DMS114 treated with DMSO at 0.1 percent for 48 hours (cell line): Measurements from ENCODE around the gene SUN2.
A peak's percentile ranks its signal among the peaks of the same experiment; 100 is the strongest.

Source experiments
- DNase-seq: peaks from one replicate; lab custom pipeline; 2025; ENCODE audit not compliant: unreplicated experiment; lab: John Stamatoyannopoulos, UW

SUN2 gene

GRCh38 chr22:38735465-38736256 is 20.1 kb downstream of the SUN2 start:
- DNase-seq, result no peak

- DNase-seq, result no peak
Observed at GRCh38 chr22:38735126-38735464, 20.7 kb downstream of the SUN2 start.

- no peak for DNase-seq
Observed at GRCh38 chr22:38734421-38735100, 21.2 kb downstream of the SUN2 start.

- DNase-seq, result no peak
Observed at GRCh38 chr22:38733724-38734381, 21.9 kb downstream of the SUN2 start.

- DNase-seq, result no peak
Observed at GRCh38 chr22:38733329-38733723, 22.5 kb downstream of the SUN2 start.

GRCh38 chr22:38732251-38732815 is 23.5 kb downstream of the SUN2 start:
- no peak for DNase-seq

GRCh38 chr22:38731703-38732161 is 24.1 kb downstream of the SUN2 start:
- no peak for DNase-seq

- DNase-seq, result no peak
Observed at GRCh38 chr22:38730411-38730871, 25.4 kb downstream of the SUN2 start.

- no peak for DNase-seq
Observed at GRCh38 chr22:38729946-38730345, 25.9 kb downstream of the SUN2 start.

GRCh38 chr22:38728871-38729796 is 26.7 kb downstream of the SUN2 start:
- no peak for DNase-seq

GRCh38 chr22:38727530-38728451 is 28.0 kb downstream of the SUN2 start:
- DNase-seq, result no peak

GRCh38 chr22:38727123-38727522 is 28.7 kb downstream of the SUN2 start:
- no peak for DNase-seq

GRCh38 chr22:38725900-38726655 is 29.7 kb downstream of the SUN2 start:
- DNase-seq, result no peak

- DNase-seq, result peak; percentile 7
Observed at GRCh38 chr22:38724926-38725571, 30.7 kb downstream of the SUN2 start.

GRCh38 chr22:38724176-38724575 is 31.6 kb downstream of the SUN2 start:
- no peak for DNase-seq

GRCh38 chr22:38721551-38721950 is 34.2 kb downstream of the SUN2 start:
- no peak for DNase-seq

- DNase-seq, result no peak
Observed at GRCh38 chr22:38720350-38720749, 35.4 kb downstream of the SUN2 start.

- no peak for DNase-seq
Observed at GRCh38 chr22:38719196-38719595, 36.6 kb downstream of the SUN2 start.
